IMR-90 (cell line): ENCODE measurements around the gene PSMD4. TPM values are rescaled to one million over a fixed set of nuclear protein-coding genes. Genes with fewer than 3 reads are reported as not detected.

Source experiments
- ATAC-seq: fragments of 200-7000 bp; cut with Tn5 transposase; 2 replicates; pipeline ENCODE4 v1.9.1; 2020; ENCODE audit warnings: low read depth, mild to moderate bottlenecking, moderate library complexity
- BruUV-seq: library from RNA; stranded (reverse); fragments of 400-500 nt; replicated peaks from 2 replicates; lab custom pipeline; 2021; lab: Mats Ljungman, UMichigan
- CTCF ChIA-PET: fragments of 300-600 bp; formaldehyde crosslinking; extraction: SDS; loops from one replicate; lab custom pipeline; 2021; ENCODE audit warnings: antibody characterized with exemption; lab: Yijun Ruan, JAX
- POLR2A ChIA-PET: fragments of 300-600 bp; sonication (Branson Sonifier 250); formaldehyde crosslinking; loops from one replicate; lab custom pipeline; 2022; ENCODE audit warnings: antibody characterized with exemption; ENCODE audit not compliant: unreplicated experiment; lab: Charles Lee
- DNase-seq: peaks from one replicate; pipeline ENCODE4 v3.0.0; 2013
- H2AFZ ChIP-seq: replicated peaks from 2 replicates; pipeline ENCODE3; 2013; ENCODE audit warnings: low read length, mild to moderate bottlenecking; ENCODE audit not compliant: poor library complexity
- H2AK5ac ChIP-seq: 2 replicates; pipeline ENCODE4 v1.6.1; 2013; ENCODE audit warnings: low read depth, low read length, inconsistent platforms
- H2AK9ac ChIP-seq: replicated peaks from 2 replicates; pipeline ENCODE3; 2013; ENCODE audit warnings: mild to moderate bottlenecking, low read depth, low read length, moderate library complexity; ENCODE audit not compliant: poor library complexity
- H2BK120ac ChIP-seq: 2 replicates; pipeline ENCODE4 v1.6.1; 2013; ENCODE audit warnings: low read depth, low read length, inconsistent platforms
- H2BK15ac ChIP-seq: 3 replicates; pipeline ENCODE4 v1.6.1; 2013; ENCODE audit warnings: low read depth, low read length, inconsistent platforms
- H2BK20ac ChIP-seq: 2 replicates; pipeline ENCODE4 v1.6.1; 2013; ENCODE audit warnings: low read depth, mild to moderate bottlenecking, inconsistent platforms, low read length, moderate library complexity
- H2BK5ac ChIP-seq: 2 replicates; pipeline ENCODE4 v1.6.1; 2013; ENCODE audit warnings: mild to moderate bottlenecking, low read depth, low read length, inconsistent platforms; ENCODE audit not compliant: poor library complexity, severe bottlenecking
- H3K14ac ChIP-seq: replicated peaks from 2 replicates; pipeline ENCODE4 v1.6.1; 2013; ENCODE audit warnings: low read depth, low read length, inconsistent platforms
- H3K18ac ChIP-seq: 2 replicates; pipeline ENCODE4 v1.6.1; 2013; ENCODE audit warnings: low read depth, low read length, control low read depth
- H3K23ac ChIP-seq: 2 replicates; pipeline ENCODE4 v1.6.1; 2013; ENCODE audit warnings: low read depth, low read length, inconsistent platforms
- H3K27ac ChIP-seq: 2 replicates; pipeline ENCODE4 v1.5.1; 2013; ENCODE audit warnings: mild to moderate bottlenecking, control low read depth, low read length; ENCODE audit not compliant: insufficient read depth
- H3K27me3 ChIP-seq: 2 replicates; pipeline ENCODE4 v1.6.1; 2013; ENCODE audit warnings: low read length; ENCODE audit not compliant: control insufficient read depth, insufficient read depth
- H3K36me3 ChIP-seq: 2 replicates; pipeline ENCODE4 v1.6.1; 2013; ENCODE audit warnings: low read length, mixed read lengths; ENCODE audit not compliant: control insufficient read depth, insufficient read depth
- H3K4ac ChIP-seq: 2 replicates; pipeline ENCODE4 v1.6.1; 2013; ENCODE audit warnings: low read depth, low read length, inconsistent platforms
- H3K4me1 ChIP-seq: 2 replicates; pipeline ENCODE4 v1.6.1; 2013; ENCODE audit warnings: low read length, mixed read lengths; ENCODE audit not compliant: control insufficient read depth, insufficient read depth
- H3K4me2 ChIP-seq: 2 replicates; pipeline ENCODE4 v1.6.1; 2013; ENCODE audit warnings: low read depth, mild to moderate bottlenecking, control low read depth, low read length, moderate library complexity
- H3K4me3 ChIP-seq: 2 replicates; pipeline ENCODE4 v1.5.1; 2013; ENCODE audit warnings: low read depth, mild to moderate bottlenecking, control low read depth, low read length, moderate library complexity; ENCODE audit not compliant: insufficient read depth
- H3K56ac ChIP-seq: 2 replicates; pipeline ENCODE4 v1.6.1; 2013; ENCODE audit warnings: low read length, inconsistent platforms; ENCODE audit not compliant: insufficient read depth; ENCODE audit errors: extremely low read depth
- H3K79me1 ChIP-seq, 2 experiments: 2 replicates each; pipeline ENCODE4 v1.6.1; 2013; ENCODE audit warnings: low read length in 2 of 2, inconsistent platforms in 1 of 2, low read depth in 1 of 2
- H3K9ac ChIP-seq: 2 replicates; pipeline ENCODE4 v1.6.1; 2013; ENCODE audit warnings: low read depth, low read length, control low read depth
- H3K9me1 ChIP-seq: 2 replicates; pipeline ENCODE4 v1.6.1; 2013; ENCODE audit warnings: low read length, inconsistent platforms; ENCODE audit not compliant: insufficient read depth
- H3K9me3 ChIP-seq: 2 replicates; pipeline ENCODE4 v1.6.1; 2013; ENCODE audit warnings: low read length; ENCODE audit not compliant: control insufficient read depth, insufficient read depth
- H4K20me1 ChIP-seq: 2 replicates; pipeline ENCODE4 v1.6.1; 2013; ENCODE audit warnings: low read length, inconsistent platforms; ENCODE audit not compliant: insufficient read depth
- H4K5ac ChIP-seq: 2 replicates; pipeline ENCODE4 v1.6.1; 2013; ENCODE audit warnings: mild to moderate bottlenecking, low read depth, low read length, control low read depth
- H4K8ac ChIP-seq, 2 experiments: 2 replicates each; pipeline ENCODE4 v1.6.1; 2013; ENCODE audit warnings: low read depth in 2 of 2, low read length in 2 of 2, control low read depth in 1 of 2, inconsistent platforms in 1 of 2
- H4K91ac ChIP-seq: 2 replicates; pipeline ENCODE4 v1.6.1; 2013; ENCODE audit warnings: low read depth, low read length, inconsistent platforms; ENCODE audit not compliant: insufficient read depth
- BHLHE40 ChIP-seq: fragments of 150-350 bp; IDR thresholded peaks from 2 replicates; pipeline ENCODE4 v1.6.1; 2016; ENCODE audit warnings: mild to moderate bottlenecking, low read depth, low read length
- CTCF ChIP-seq: conservative IDR thresholded peaks from 2 replicates; pipeline ENCODE4 v1.5.1; 2012; ENCODE audit warnings: mild to moderate bottlenecking, low read depth, low read length, improper control_type of control experiment
- ELK1 ChIP-seq: fragments of 150-350 bp; IDR thresholded peaks from 2 replicates; pipeline ENCODE4 v1.6.1; 2016; ENCODE audit warnings: low read depth, mild to moderate bottlenecking, low read length, moderate library complexity, borderline replicate concordance
- FOS ChIP-seq: fragments of 150-350 bp; IDR thresholded peaks from 2 replicates; pipeline ENCODE4 v1.6.1; 2016; ENCODE audit warnings: low read depth, low read length
- MAFK ChIP-seq: IDR thresholded peaks from 2 replicates; pipeline ENCODE4 v1.6.1; 2012; ENCODE audit warnings: low read depth, low read length, improper control_type of control experiment
- MAZ ChIP-seq: IDR thresholded peaks from 2 replicates; pipeline ENCODE4 v1.6.1; 2012; ENCODE audit warnings: low read depth, mild to moderate bottlenecking, low read length, improper control_type of control experiment, moderate library complexity, borderline replicate concordance
- MXI1 ChIP-seq: IDR thresholded peaks from 2 replicates; pipeline ENCODE4 v1.6.1; 2012; ENCODE audit warnings: low read depth, mild to moderate bottlenecking, low read length, moderate library complexity, borderline replicate concordance
- NFE2L2 ChIP-seq: fragments of 150-350 bp; IDR thresholded peaks from 2 replicates; pipeline ENCODE4 v1.6.1; 2016; ENCODE audit warnings: low read depth, mild to moderate bottlenecking, low read length
- POLR2A ChIP-seq: IDR thresholded peaks from 2 replicates; pipeline ENCODE4 v1.6.1; 2012; ENCODE audit warnings: mild to moderate bottlenecking, low read depth, low read length
- RAD21 ChIP-seq: IDR thresholded peaks from 2 replicates; pipeline ENCODE4 v1.6.1; 2012; ENCODE audit warnings: low read length, improper control_type of control experiment
- RCOR1 ChIP-seq: IDR thresholded peaks from 2 replicates; pipeline ENCODE4 v1.6.1; 2012; ENCODE audit warnings: mild to moderate bottlenecking, low read length, improper control_type of control experiment; ENCODE audit not compliant: insufficient replicate concordance
- RFX5 ChIP-seq: IDR thresholded peaks from 2 replicates; pipeline ENCODE4 v1.8.0; 2012; ENCODE audit warnings: low read depth, mild to moderate bottlenecking, low read length, moderate library complexity
- SMC3 ChIP-seq: fragments of 150-350 bp; IDR thresholded peaks from 2 replicates; pipeline ENCODE4 v1.6.1; 2016; ENCODE audit warnings: low read depth, mild to moderate bottlenecking, antibody characterized with exemption, low read length, moderate library complexity
- WGBS, 2 experiments: methylation state at CpG; one replicate each; pipeline versions ENCODE4 v1.1.5 to v1.1.7; 2013; ENCODE audit warnings: missing lambda C conversion rate in 2 of 2; ENCODE audit not compliant: insufficient read length in 1 of 2; ENCODE audit errors: extremely low coverage in 2 of 2; 5-methylcytosine and 5-hydroxymethylcytosine counted together
- dilution Hi-C: fragments of 300-500 bp; cut with HindIII; formaldehyde crosslinking; loops from one replicate; pipeline ENCODE4 v1.14.3; 2018; ENCODE audit warnings: low sequenced_read_pairs; ENCODE audit not compliant: unreplicated experiment
- in situ Hi-C: fragments of 300-500 bp; cut with MboI; formaldehyde crosslinking; loops from 3 replicates; pipeline ENCODE4 v1.14.3; 2019; ENCODE audit warnings: low sequenced_read_pairs, inconsistent platforms, mixed read lengths
- intact Hi-C: fragments of 100-400 bp; cut with micrococcal nuclease; formaldehyde crosslinking; loops from 2 replicates; pipeline ENCODE4 v1.10.0; 2022
- polyA plus RNA-seq, 3 experiments: library from polyadenylated mRNA; depleted of rRNA; stranded (reverse); fragments of >200 nt; gene quantifications; 2 replicates each; pipeline ENCODE4 v1.2.3, GENCODE V29; 2012; ENCODE audit warnings: low replicate concordance in 1 of 3
- total RNA-seq: library from RNA; depleted of rRNA; stranded (reverse); fragments of >200 nt; gene quantifications from 2 replicates; pipeline ENCODE4 v1.2.3, GENCODE V29; 2012

The PSMD4 gene
- total and polyA plus RNA-seq, 2 of the 4 experiments (the other 2 are of a cell fraction) = 289 to 314 TPM

GRCh38 chr1:151287767-151288500 lies 33.4 kb downstream of the PSMD4 start:
- H3K56ac ChIP-seq = no peak overlapping the region
- H4K91ac ChIP-seq = no peak overlapping the region
- H3K36me3 ChIP-seq = peaks cover 68% of the 10 kb centered on the region
- H3K18ac ChIP-seq = no peak overlapping the region
- H2BK15ac ChIP-seq = no peak overlapping the region
- dilution Hi-C loops = no loop called here
- H3K79me1 ChIP-seq = peaks cover 16 to 72% of the 10 kb centered on the region in 2 experiments
- H3K4ac ChIP-seq = no peak overlapping the region
- H3K4me1 ChIP-seq = peaks cover 5% of the 10 kb centered on the region; the same call in 1 of the 2 replicates
- no peak overlapping the region for H2BK5ac ChIP-seq
- no peak overlapping the region for H4K8ac ChIP-seq
- no peak for DNase-seq
- no peak overlapping the region for H2AK9ac ChIP-seq
- CTCF ChIA-PET = no interaction called here
- in situ Hi-C loops = no loop called here
- H3K4me3 ChIP-seq = no peak overlapping the region
- H4K20me1 ChIP-seq = peaks cover 39% of the 10 kb centered on the region
- H3K9me3 ChIP-seq = no peaks in the 10 kb centered on the region
- H3K9me1 ChIP-seq = no peaks in the 10 kb centered on the region
- no peak overlapping the region for H3K23ac ChIP-seq
- no peak overlapping the region for H3K4me2 ChIP-seq
- H3K27ac ChIP-seq = no peak overlapping the region
- intact Hi-C loops = no loop called here
- no peak overlapping the region for H2BK120ac ChIP-seq
- no peak overlapping the region for H3K9ac ChIP-seq
- H2AK5ac ChIP-seq = no peak overlapping the region
- no peak overlapping the region for H3K14ac ChIP-seq
- TF ChIP-seq NFE2L2 = no peak
- no peak for TF ChIP-seq MAFK
- TF ChIP-seq BHLHE40 = no peak
- TF ChIP-seq ELK1 = no peak
- TF ChIP-seq RCOR1 = no peak
- TF ChIP-seq CTCF = no peak
- TF ChIP-seq POLR2A = no peak
- TF ChIP-seq SMC3 = no peak
- no peak for TF ChIP-seq MXI1
- TF ChIP-seq MAZ = no peak
- TF ChIP-seq FOS = no peak
- TF ChIP-seq RFX5 = no peak
- no peak for TF ChIP-seq RAD21
- no peaks in the 10 kb centered on the region for H3K27me3 ChIP-seq
- no peak overlapping the region for H2BK20ac ChIP-seq
- H4K5ac ChIP-seq = no peak overlapping the region
- POLR2A ChIA-PET = no interaction called here
- no peak overlapping the region for H2AFZ ChIP-seq
- ATAC-seq = no peak
- BruUV-seq = no TSS peak
- 91% methylated on average over 13 of the region's 22 CpGs; no CpG with 5 or more reads in 1 of the 2 experiments for WGBS, 2 experiments
